Lower leg skin (tissue), 4 donors: ENCODE measurements around the gene DLGAP3. TPM values are rescaled to one million over a fixed set of nuclear protein-coding genes. Genes with fewer than 3 reads are reported as not detected.
"Not testable (repeated sequence)": the region's sequence is repeated elsewhere in the genome, so short reads cannot be mapped to it uniquely, and the experiment has no call there.

Source experiments
- DNase-seq, 2 donors: peaks; one replicate each; pipeline ENCODE4 v3.0.0-alpha.2; 2019; ENCODE audit warnings: low spot score in 2 of 2
- H3K4me3 ChIP-seq: fragments of 200-600 bp; sonication (generic); 2 replicates; pipeline ENCODE4 v1.5.1; 2017; ENCODE audit warnings: mild to moderate bottlenecking, low read depth; ENCODE audit not compliant: poor library complexity, severe bottlenecking
- CTCF ChIP-seq, 3 donors: fragments of 450-650 bp; IDR thresholded peaks; one replicate each; pipeline ENCODE4 v1.5.1; 2016; ENCODE audit warnings: antibody characterized with exemption in 3 of 3, mild to moderate bottlenecking in 3 of 3, moderate library complexity in 2 of 3
- POLR2A ChIP-seq, 2 donors: fragments of 450-650 bp; IDR thresholded peaks; one replicate each; pipeline ENCODE4 v1.6.1; 2016 to 2017; ENCODE audit warnings: antibody characterized with exemption in 2 of 2, mild to moderate bottlenecking in 1 of 2, moderate library complexity in 1 of 2
- WGBS, 2 donors: methylation state at CpG; one replicate each; pipeline ENCODE4 v1.1.5; 2018; 5-methylcytosine and 5-hydroxymethylcytosine counted together
- intact Hi-C: fragments of 100-400 bp; cut with DNase I; formaldehyde crosslinking; loops from one replicate; pipeline ENCODE4 v1.15.0; 2023; ENCODE audit warnings: low total_unique reads
- total RNA-seq, 4 donors: library from RNA; depleted of rRNA; stranded (reverse); fragments of >200 nt; gene quantifications; one replicate each; pipeline ENCODE4 v1.1.0, GENCODE V29; 2016

The DLGAP3 gene
- total RNA-seq, 4 donors from 2014 or later, result 0.07 to 0.19 TPM; not detected in 2

- 73 to 75% methylated on average over 9 to 11 of the region's 11 CpGs for WGBS, 2 donors
- intact Hi-C loops, result no loop called here
- no peak for DNase-seq
- no peak overlapping the region for H3K4me3 ChIP-seq
- TF ChIP-seq CTCF (IDR thresholded peaks at IDR 0.05) (no peak), POLR2A (IDR thresholded peaks at IDR 0.05) (no peak)
Observed at GRCh38 chr1:34825455-34826091, 103.9 kb downstream of the DLGAP3 start.

GRCh38 chr1:34824817-34825454, 104.5 kb downstream of the DLGAP3 start:
- TF ChIP-seq CTCF (IDR thresholded peaks at IDR 0.05) (no peak), POLR2A (IDR thresholded peaks at IDR 0.05) (no peak)
- no peak for DNase-seq
- WGBS, 2 donors, result 81 to 99% methylated on average over 3 of the region's 3 CpGs
- intact Hi-C loops, result no loop called here
- no peak overlapping the region for H3K4me3 ChIP-seq

GRCh38 chr1:34822202-34822601, 107.2 kb downstream of the DLGAP3 start:
- WGBS, 2 donors, result 75 to 89% methylated on average over 3 of the region's 3 CpGs
- DNase-seq, result no peak
- H3K4me3 ChIP-seq, result no peak overlapping the region
- intact Hi-C loops, result no loop called here
- TF ChIP-seq POLR2A (IDR thresholded peaks at IDR 0.05) (no peak), CTCF (IDR thresholded peaks at IDR 0.05) (no peak)

GRCh38 chr1:34818862-34819261, 110.6 kb downstream of the DLGAP3 start:
- DNase-seq, H3K4me3 ChIP-seq, intact Hi-C loops: not testable (repeated sequence)
- 95% methylated on average over 2 of the region's 2 CpGs for WGBS, 2 donors

GRCh38 chr1:34816778-34817177, 112.7 kb downstream of the DLGAP3 start:
- TF ChIP-seq POLR2A (IDR thresholded peaks at IDR 0.05) (no peak), CTCF (IDR thresholded peaks at IDR 0.05) (no peak)
- intact Hi-C loops, result no loop called here
- WGBS, 2 donors, result 78 to 80% methylated on average over 3 of the region's 3 CpGs
- no peak for DNase-seq
- H3K4me3 ChIP-seq, result no peak overlapping the region

GRCh38 chr1:34816332-34816731, 113.1 kb downstream of the DLGAP3 start:
- DNase-seq, result no peak
- TF ChIP-seq POLR2A (IDR thresholded peaks at IDR 0.05), result no peak
- no peak for TF ChIP-seq CTCF (IDR thresholded peaks at IDR 0.05)

More at GRCh38 chr1:34816332-34816731, 113.1 kb downstream of the DLGAP3 start:
- H3K4me3 ChIP-seq, result no peak overlapping the region
- intact Hi-C loops, result no loop called here

Other genes starting within 250 kb of the DLGAP3 start
- 100 to 1,000 TPM; 105 to 156 (median 134) TPM for gene GJB5, start 174.6 kb downstream of the DLGAP3 start, total RNA-seq
- 100 to 1,000 TPM in 1 of 4 donors, 10 to 100 TPM in 3; 44.2 to 146 (median 55.8) TPM for gene GJB4, start 169.9 kb downstream of the DLGAP3 start, total RNA-seq
- gene GJB3, start 148.4 kb downstream of the DLGAP3 start, total RNA-seq, result 100 to 1,000 TPM; 204 to 314 (median 239) TPM
- 10 to 100 TPM in 3 of 4 donors, 1 to 10 TPM in 1; 2.9 to 30.8 (median 12.8) TPM for gene GJA4, start 136.7 kb downstream of the DLGAP3 start, total RNA-seq
- 10 to 100 TPM; 22.7 to 28.8 (median 25.7) TPM for gene SMIM12, start 69.9 kb downstream of the DLGAP3 start, total RNA-seq
- 10 to 100 TPM in 2 of 4 donors, 1 to 10 TPM in 2; 8.9 to 16.0 (median 12.5) TPM for gene TMEM35B, start 55.7 kb upstream of the DLGAP3 start, total RNA-seq
- 10 to 100 TPM; 10.1 to 17.1 (median 11.7) TPM for gene ZMYM6, start 102.3 kb upstream of the DLGAP3 start, total RNA-seq
- gene ZMYM1, start 149.7 kb upstream of the DLGAP3 start, total RNA-seq, result 10 to 100 TPM in 2 of 4 donors, 1 to 10 TPM in 2; 6.2 to 11.7 (median 9.8) TPM